GM23248 (cell line): ENCODE measurements around the gene TLE3. TPM values are rescaled to one million over a fixed set of nuclear protein-coding genes. Genes with fewer than 3 reads are reported as not detected.

Source experiments
- DNase-seq: peaks from one replicate; pipeline ENCODE4 v3.0.0-alpha.2; 2015
- H2AFZ ChIP-seq: fragments of 200-600 bp; sonication (generic); 2 replicates; pipeline ENCODE4 v1.6.1; 2016; ENCODE audit warnings: antibody characterized with exemption
- H3F3A ChIP-seq: fragments of 200-600 bp; sonication (generic); 2 replicates; pipeline ENCODE4 v1.6.1; 2016; ENCODE audit warnings: mild to moderate bottlenecking, antibody characterized with exemption, mixed run types; ENCODE audit not compliant: insufficient read depth
- H3K27ac ChIP-seq: fragments of 200-600 bp; sonication (generic); 2 replicates; pipeline ENCODE4 v1.5.1; 2016; ENCODE audit warnings: mild to moderate bottlenecking
- H3K27me3 ChIP-seq: fragments of 200-600 bp; sonication (generic); replicated peaks from 2 replicates; pipeline ENCODE4 v1.6.1; 2016; ENCODE audit warnings: mild to moderate bottlenecking; ENCODE audit not compliant: insufficient read depth
- H3K36me3 ChIP-seq: fragments of 200-600 bp; sonication (generic); 2 replicates; pipeline ENCODE4 v1.6.1; 2016; ENCODE audit warnings: low read depth, mild to moderate bottlenecking
- H3K4me1 ChIP-seq: fragments of 200-600 bp; sonication (generic); 2 replicates; pipeline ENCODE4 v1.6.1; 2016; ENCODE audit warnings: mild to moderate bottlenecking; ENCODE audit not compliant: insufficient read depth
- H3K4me2 ChIP-seq: fragments of 200-600 bp; sonication (generic); one replicate; pipeline ENCODE4 v1.6.1; 2016; ENCODE audit warnings: mild to moderate bottlenecking; ENCODE audit not compliant: unreplicated experiment
- H3K4me3 ChIP-seq: fragments of 200-600 bp; sonication (generic); 2 replicates; pipeline ENCODE4 v1.5.1; 2016; ENCODE audit warnings: mild to moderate bottlenecking
- H3K79me2 ChIP-seq: fragments of 200-600 bp; sonication (generic); 2 replicates; pipeline ENCODE4 v1.6.1; 2016; ENCODE audit warnings: mild to moderate bottlenecking; ENCODE audit not compliant: insufficient read depth
- H3K9ac ChIP-seq: fragments of 200-600 bp; sonication (generic); 2 replicates; pipeline ENCODE4 v1.6.1; 2016; ENCODE audit warnings: mild to moderate bottlenecking
- H3K9me2 ChIP-seq: fragments of 200-600 bp; sonication (generic); 2 replicates; pipeline ENCODE4 v1.6.1; 2016; ENCODE audit warnings: mixed run types, mild to moderate bottlenecking, moderate library complexity; ENCODE audit not compliant: insufficient read depth
- H3K9me3 ChIP-seq: fragments of 200-600 bp; sonication (generic); one replicate; pipeline ENCODE4 v1.6.1; 2017; ENCODE audit warnings: low read depth
- H4K20me1 ChIP-seq: fragments of 200-600 bp; sonication (generic); 2 replicates; pipeline ENCODE4 v1.6.0; 2016; ENCODE audit not compliant: insufficient read depth
- EZH2 ChIP-seq: fragments of 200-600 bp; sonication (generic); IDR thresholded peaks from 2 replicates; pipeline ENCODE4 v1.6.1; 2018; ENCODE audit warnings: antibody characterized with exemption, mild to moderate bottlenecking; ENCODE audit not compliant: insufficient read depth, poor library complexity, severe bottlenecking
- EZH2phosphoT487 ChIP-seq: fragments of 200-600 bp; sonication (generic); IDR thresholded peaks from 2 replicates; pipeline ENCODE4 v1.6.1; 2018; ENCODE audit warnings: antibody characterized with exemption, moderate library complexity, mild to moderate bottlenecking, low read depth; ENCODE audit not compliant: insufficient read depth
- WGBS, 2 experiments: methylation state at CpG; one replicate each; pipeline ENCODE4 v1.1.6; 2015 to 2017; ENCODE audit warnings: low lambda C conversion rate in 2 of 2, low coverage in 1 of 2; ENCODE audit errors: missing lambda C conversion rate in 2 of 2; 5-methylcytosine and 5-hydroxymethylcytosine counted together
- in situ Hi-C: fragments of 300-500 bp; cut with MboI; formaldehyde crosslinking; loops from 2 replicates; pipeline ENCODE4 v1.15.0; 2020
- microRNA counts: library from miRNA; unstranded; fragments of <30 nt; microRNA quantifications from one replicate; lab custom pipeline; 2016
- microRNA-seq: library from miRNA; unstranded; fragments of <30 nt; microRNA quantifications from one replicate; pipeline ENCODE4, GENCODE V29; 2016; ENCODE audit warnings: borderline number of aligned reads
- polyA plus RNA-seq: library from polyadenylated mRNA; unstranded; fragments of >200 nt; fragmentation: Nextera tagmentation; extraction: Ambion mirVana; gene quantifications from 2 replicates; pipeline ENCODE4 v1.2.1, GENCODE V29; 2016
- small RNA-seq: library from RNA; depleted of rRNA; stranded (forward); fragments of <200 nt; gene quantifications from one replicate; pipeline ENCODE3, GENCODE V24; 2014; ENCODE audit warnings: low read depth, low replicate concordance
- total RNA-seq: library from RNA; depleted of rRNA; stranded (reverse); fragments of >200 nt; shearing (Covaris generic); gene quantifications from 2 replicates; pipeline ENCODE4 v1.2.3, GENCODE V29; 2014

TLE3 gene
- total and polyA plus RNA-seq, 2 experiments from 2014 or later = 11.7 to 37.6 TPM

DNA sequence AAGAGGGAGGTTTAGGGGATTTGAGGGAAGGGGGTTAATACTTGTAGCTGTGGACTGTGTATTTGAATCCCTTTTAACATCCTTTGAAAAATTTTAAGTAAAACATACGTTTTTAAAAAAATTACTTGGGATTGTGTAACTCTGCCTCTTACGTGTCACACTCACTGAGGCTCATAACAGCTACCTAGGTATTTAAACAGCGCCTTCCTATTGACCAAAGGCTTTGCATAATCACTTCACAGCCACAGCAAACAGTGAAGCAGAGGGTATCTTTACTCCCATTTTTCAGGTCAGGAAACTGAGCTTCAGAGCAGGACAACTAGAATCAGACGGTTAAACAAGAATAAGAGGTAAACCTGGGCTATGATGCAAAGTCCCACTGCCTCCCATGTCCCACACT, 95.9 kb downstream of the TLE3 start:
- DNase-seq = no peak
- Histone ChIP-seq H3K36me3 (no peaks in the 10 kb centered on the region), H2AFZ (no peak overlapping the region), H3F3A (no peaks in the 10 kb centered on the region), H3K27me3 (peaks cover 33% of the 10 kb centered on the region), H3K4me2 (no peak overlapping the region), H3K4me3 (no peak overlapping the region), H3K27ac (no peak overlapping the region), H3K4me1 (no peaks in the 10 kb centered on the region), H3K9ac (no peak overlapping the region), H3K79me2 (no peaks in the 10 kb centered on the region), H4K20me1 (no peaks in the 10 kb centered on the region), H3K9me2 (no peaks in the 10 kb centered on the region), H3K9me3 (no peaks in the 10 kb centered on the region)
- WGBS, 2 experiments = 51 to 55% methylated on average over 4 of the region's 4 CpGs
- in situ Hi-C loops = no loop called here
- TF ChIP-seq EZH2 = no peak
- no peak for TF ChIP-seq EZH2phosphoT487

DNA sequence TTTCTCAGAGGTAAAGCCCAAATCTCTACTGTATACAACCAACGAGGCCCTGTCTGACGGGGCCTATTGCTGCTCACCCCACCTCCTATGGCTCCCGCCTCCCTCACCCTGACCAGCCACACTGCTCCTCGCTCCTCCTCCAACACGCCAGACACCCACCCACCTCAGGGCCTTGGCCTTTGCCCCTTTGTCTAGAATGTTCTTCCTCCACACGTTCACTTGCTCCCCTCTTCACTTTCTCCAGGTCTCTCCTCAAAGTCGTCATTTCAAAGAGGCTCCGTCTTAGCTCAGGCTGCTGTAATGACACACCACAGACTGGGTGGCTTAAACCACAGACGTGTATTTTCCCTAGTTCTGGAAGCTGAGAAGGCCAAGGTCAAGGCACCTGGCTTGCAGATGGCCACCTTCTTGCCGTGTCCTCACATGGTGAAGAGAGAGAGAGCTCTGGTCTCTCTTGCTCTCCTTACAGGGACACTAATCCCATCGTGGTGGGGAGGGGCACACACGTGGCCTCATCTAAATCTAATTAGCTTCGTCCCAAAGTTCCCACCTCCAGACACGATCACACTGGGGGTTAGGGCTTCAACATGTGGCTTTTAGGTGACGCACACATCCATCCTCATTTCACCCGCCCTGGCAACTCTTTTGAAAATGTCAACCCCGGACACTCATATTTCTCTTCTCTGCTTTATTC, 98.2 kb downstream of the TLE3 start:
- H3K36me3 ChIP-seq = no peaks in the 10 kb centered on the region
- 53 to 61% methylated on average over 17 of the region's 17 CpGs for WGBS, 2 experiments
- H3K27me3 ChIP-seq = peaks cover 33% of the 10 kb centered on the region; the same call in 1 of the 2 replicates
- in situ Hi-C loops = no loop called here
- H3K4me1 ChIP-seq = no peaks in the 10 kb centered on the region
- no peaks in the 10 kb centered on the region for H4K20me1 ChIP-seq
- no peak overlapping the region for H3K4me3 ChIP-seq
- H3K4me2 ChIP-seq = no peak overlapping the region
- no peak overlapping the region for H3K27ac ChIP-seq
- TF ChIP-seq EZH2 = no peak
- no peak for TF ChIP-seq EZH2phosphoT487
- H3K9me2 ChIP-seq = no peaks in the 10 kb centered on the region
- no peaks in the 10 kb centered on the region for H3K79me2 ChIP-seq
- no peak overlapping the region for H3K9ac ChIP-seq
- H2AFZ ChIP-seq = no peak overlapping the region
- DNase-seq = no peak
- H3K9me3 ChIP-seq = no peaks in the 10 kb centered on the region
- no peaks in the 10 kb centered on the region for H3F3A ChIP-seq

DNA sequence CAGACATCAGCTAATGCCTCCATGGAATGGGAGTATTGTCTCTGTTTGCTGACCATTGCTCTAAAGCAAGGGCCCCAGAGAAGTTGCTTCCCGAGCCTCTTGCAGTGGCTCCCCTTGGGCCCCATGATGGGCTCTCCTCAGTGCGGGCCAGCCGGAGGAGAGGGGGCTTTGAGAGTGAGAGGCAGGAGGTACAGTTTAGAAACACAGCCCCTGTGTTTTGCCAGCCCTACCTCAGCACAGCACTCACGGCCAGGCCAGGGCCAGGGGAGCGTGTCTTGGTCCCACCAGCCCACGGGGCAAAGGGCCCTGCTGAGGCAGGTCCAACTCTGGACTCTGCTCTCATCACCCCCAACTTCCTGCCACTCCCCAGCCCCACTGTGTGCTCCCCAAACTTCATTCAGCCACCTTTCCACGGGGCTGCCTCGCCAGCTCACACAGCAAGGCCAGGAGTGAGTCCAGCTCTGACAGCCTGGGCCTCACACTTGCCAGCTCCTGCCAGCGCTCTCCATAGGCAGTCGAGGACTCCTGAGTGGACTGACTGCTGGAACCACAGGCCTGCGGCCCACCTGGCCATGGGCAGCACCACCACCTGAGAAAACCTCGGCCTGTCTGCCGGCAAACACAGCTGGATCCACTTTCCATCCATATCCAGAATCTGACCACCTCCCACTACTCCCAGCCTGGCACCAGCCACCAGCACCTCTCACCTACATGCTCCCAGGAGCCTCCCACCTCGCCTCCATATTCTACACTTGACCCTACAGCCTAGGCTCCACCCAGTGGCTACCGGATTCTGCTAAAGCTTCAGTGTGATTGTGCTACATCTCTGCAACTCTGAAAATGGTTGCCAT, 99.0 kb downstream of the TLE3 start:
- H3K9me2 ChIP-seq = no peaks in the 10 kb centered on the region
- DNase-seq = no peak
- TF ChIP-seq EZH2phosphoT487 = no peak
- no peaks in the 10 kb centered on the region for H3K4me1 ChIP-seq
- no peaks in the 10 kb centered on the region for H3K9me3 ChIP-seq
- H3K4me3 ChIP-seq = no peak overlapping the region
- H3K27ac ChIP-seq = no peak overlapping the region
- no peaks in the 10 kb centered on the region for H4K20me1 ChIP-seq
- no peaks in the 10 kb centered on the region for H3K36me3 ChIP-seq
- no peak overlapping the region for H3K9ac ChIP-seq
- WGBS, 2 experiments = 76% methylated on average over 14 of the region's 15 CpGs
- no peak overlapping the region for H2AFZ ChIP-seq
- H3F3A ChIP-seq = no peaks in the 10 kb centered on the region
- in situ Hi-C loops = no loop called here
- H3K4me2 ChIP-seq = no peak overlapping the region
- H3K27me3 ChIP-seq = peaks cover 35% of the 10 kb centered on the region
- no peaks in the 10 kb centered on the region for H3K79me2 ChIP-seq

DNA sequence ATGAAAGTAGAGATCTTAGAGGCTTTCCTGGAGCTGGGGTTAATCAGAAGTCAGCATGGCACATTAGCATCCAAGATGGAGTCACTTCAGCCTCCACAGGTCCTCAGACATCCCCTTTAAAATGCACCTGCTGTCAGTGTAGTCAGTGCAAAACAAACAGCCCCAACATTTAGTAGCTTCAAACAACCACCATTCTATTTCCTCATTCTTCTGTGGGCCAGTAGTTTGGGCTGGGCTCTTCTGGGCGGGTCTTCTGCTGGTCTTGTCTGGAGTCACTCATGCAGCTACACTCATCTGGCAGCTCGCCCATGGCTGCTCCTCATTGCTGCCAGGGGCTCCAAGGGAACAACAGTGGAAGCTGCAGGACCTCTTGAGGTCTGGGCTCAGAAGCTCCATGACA, 99.9 kb downstream of the TLE3 start:
- Histone ChIP-seq H3K4me1 (no peaks in the 10 kb centered on the region), H3K4me3 (no peak overlapping the region), H2AFZ (no peak overlapping the region), H3K36me3 (no peaks in the 10 kb centered on the region), H3K9me2 (no peaks in the 10 kb centered on the region), H3K9me3 (no peaks in the 10 kb centered on the region), H3F3A (no peaks in the 10 kb centered on the region), H3K9ac (no peak overlapping the region), H3K27ac (no peak overlapping the region), H3K27me3 (peaks cover 35% of the 10 kb centered on the region), H3K4me2 (no peak overlapping the region), H3K79me2 (no peaks in the 10 kb centered on the region), H4K20me1 (no peaks in the 10 kb centered on the region)
- TF ChIP-seq EZH2 = no peak
- no peak for TF ChIP-seq EZH2phosphoT487
- 6 to 24% methylated on average over 2 of the region's 2 CpGs for WGBS, 2 experiments
- in situ Hi-C loops = no loop called here
- peak; percentile 61 for DNase-seq

MicroRNAs encoded within 50 kb of the gene (microRNA counts, 767-probe panel; counts per million panel counts)
- 447 counts per million, percentile 86 among the panel's probes with 10 or more counts for microRNA hsa-miR-629-5p (lab: Ali Mortazavi, UCI)

Small RNA genes within 50 kb of the gene (microRNA-seq; reads per million reads assigned to microRNA genes)
- 552 reads per million, percentile 68 among the genes with 10 or more reads in this experiment for gene MIR629

Small RNA genes within 50 kb of the gene (small RNA-seq; reads per million reads assigned to genes)
- gene MIR629 = not detected
